GM08714 (cell line): ENCODE measurements around the gene ACVR1.
"Not testable (repeated sequence)": the region's sequence is repeated elsewhere in the genome, so short reads cannot be mapped to it uniquely, and the experiment has no call there.

Experiments used
- H3K4me3 ChIP-seq: fragments of 200-500 bp; sonication (Bioruptor generic); 2 replicates; pipeline ENCODE4 v1.5.1; 2014; ENCODE audit warnings: mild to moderate bottlenecking, low read length, inconsistent platforms
- ZNF274 ChIP-seq: IDR thresholded peaks from 2 replicates; pipeline ENCODE4 v1.6.1; 2012; ENCODE audit warnings: mild to moderate bottlenecking, low read depth, low read length

The ACVR1 gene

DNA sequence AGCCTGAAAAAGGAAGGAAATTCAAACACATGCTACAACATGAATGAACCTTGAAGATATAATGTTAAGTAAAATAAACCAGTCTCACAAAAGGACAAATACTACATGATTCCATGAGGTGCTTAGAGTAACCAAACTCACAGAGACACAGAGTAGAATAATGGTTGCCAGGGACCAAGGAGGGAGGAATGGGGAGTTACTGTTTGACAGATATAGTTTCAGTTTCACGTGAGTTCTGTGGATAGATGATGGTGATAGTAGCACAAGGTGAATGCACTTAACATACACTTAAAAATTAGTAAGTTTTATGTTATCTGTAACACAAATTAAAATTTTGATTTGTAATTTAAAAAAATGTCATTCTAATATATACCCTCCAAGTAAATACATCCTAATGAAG, 140.6 kb downstream of the ACVR1 start:
- H3K4me3 ChIP-seq = no peak overlapping the region
- TF ChIP-seq ZNF274 = no peak

DNA sequence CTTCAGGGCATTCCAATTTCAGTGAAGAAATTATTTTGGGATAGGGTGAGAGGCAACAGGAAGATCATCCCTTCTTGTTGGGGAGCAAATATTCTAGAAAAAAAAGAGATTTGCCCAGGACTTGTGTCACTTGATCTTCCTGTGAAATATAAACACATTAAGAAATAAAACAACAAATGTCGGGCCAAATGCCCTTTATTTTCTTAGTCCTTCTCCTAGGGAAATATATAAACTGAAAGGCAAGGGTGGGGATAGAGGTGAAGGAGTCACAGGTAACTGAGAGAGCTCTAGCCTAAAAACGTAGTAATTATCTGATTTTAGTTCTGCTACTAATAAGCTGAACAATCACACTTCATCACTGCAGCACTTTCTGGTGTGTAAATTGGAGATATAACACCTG, 142.9 kb downstream of the ACVR1 start:
- no peak for TF ChIP-seq ZNF274
- H3K4me3 ChIP-seq = no peak overlapping the region

DNA sequence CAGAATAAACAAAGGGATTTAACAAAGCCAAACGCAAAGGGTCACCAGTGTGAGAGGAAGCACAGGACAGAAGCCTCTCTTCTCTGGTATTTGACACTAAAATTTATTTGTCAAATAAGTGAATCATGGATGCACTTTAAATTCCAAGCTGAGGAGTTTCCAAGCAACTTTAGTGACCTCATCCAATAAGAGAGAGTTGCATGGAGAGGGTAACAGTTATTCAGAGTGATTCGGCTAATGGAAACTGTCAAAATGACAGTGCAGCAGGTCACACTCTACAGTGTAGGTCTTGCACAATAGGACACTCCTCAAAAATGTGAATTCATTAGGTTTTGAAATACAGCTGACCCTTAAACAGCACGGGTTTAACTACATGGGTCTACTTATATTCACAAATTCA, 143.5 kb downstream of the ACVR1 start:
- no peak overlapping the region for H3K4me3 ChIP-seq
- TF ChIP-seq ZNF274 = no peak

DNA sequence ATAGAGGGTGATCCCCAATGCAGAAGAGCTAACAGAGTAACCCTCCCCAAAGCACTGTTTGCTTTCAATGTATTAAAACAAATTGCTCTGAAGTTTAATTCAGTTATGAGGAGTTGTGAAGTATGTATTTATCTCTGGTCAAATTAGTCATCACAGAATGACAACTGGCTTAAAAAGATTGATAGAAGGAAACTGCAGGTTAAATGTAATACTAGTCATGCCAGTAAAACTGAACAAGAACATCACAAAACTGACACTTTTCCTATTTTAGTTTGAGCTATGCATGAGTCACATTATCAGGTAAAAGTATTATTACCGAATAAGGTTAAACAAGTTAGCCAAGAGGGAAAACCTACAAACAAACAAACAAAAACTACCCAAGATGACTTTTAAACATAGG, 148.4 kb downstream of the ACVR1 start:
- H3K4me3 ChIP-seq = no peak overlapping the region
- TF ChIP-seq ZNF274 = no peak

DNA sequence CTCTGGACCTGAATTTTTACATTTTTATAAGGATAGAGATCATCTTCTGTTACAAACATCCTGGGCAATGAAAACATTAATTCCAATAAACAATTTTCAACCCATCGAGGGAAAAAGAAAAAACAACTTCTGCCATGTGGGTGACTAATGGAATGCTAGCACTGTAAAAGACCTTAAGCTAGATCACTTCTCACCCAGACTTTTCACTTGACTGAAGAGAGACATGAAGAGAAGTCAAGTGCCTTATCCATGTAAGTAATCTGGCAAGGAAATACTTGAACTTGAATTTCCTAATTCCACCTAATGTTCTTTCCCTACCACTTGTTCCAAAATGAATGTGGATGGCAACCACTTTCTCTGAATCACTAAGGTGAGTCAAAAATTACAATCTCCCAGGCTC, 149.2 kb downstream of the ACVR1 start:
- TF ChIP-seq ZNF274 = no peak
- H3K4me3 ChIP-seq = no peak overlapping the region

DNA sequence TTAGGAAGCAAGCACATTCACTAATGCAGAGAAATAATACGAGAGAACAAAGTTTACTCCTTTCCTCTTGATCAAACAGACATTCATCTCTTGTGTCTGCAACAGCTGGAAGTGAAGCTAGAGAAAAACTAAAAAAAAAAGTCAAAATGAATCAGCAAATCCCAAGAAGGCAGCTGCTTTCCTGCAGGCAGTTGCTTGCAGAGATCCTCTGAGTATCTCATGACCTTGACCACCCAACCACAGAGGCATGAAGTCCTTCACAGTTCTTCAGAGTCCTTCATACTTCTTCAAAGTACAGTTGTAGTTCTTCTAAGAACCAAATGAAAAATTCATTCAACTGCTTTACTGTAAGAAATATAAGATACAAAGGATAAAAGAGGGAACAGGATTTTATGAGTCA, 150.3 kb downstream of the ACVR1 start:
- no peak overlapping the region for H3K4me3 ChIP-seq
- TF ChIP-seq ZNF274 = no peak

DNA sequence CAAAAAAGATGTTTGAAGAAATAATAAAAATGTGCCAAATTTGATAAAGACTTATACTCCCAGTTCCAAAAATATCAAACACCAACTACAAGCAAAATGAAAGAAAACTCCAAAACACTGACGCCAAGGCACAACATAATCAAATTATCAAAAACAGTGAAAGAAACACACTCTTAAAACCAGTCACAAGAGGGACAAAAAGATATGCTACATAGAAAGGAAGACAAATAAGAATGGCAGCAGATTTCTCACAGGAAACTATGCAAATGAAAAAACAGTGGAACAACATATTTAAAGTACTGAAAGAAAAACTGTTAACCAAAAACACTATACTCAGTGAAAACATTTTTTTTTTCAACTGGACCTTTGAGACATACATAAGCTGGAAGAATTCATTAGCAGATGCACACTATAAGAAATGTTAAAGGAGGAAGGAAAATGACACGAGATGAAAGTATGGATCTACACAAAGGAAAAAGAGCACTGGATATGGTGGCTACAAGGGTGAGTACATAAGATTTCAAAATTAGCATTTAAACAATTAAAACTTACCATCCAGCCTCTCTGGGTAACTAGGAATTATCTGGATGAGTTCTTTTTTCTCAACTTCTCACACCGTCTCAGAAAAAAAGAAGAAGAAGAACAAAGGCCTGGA, 153.4 kb downstream of the ACVR1 start:
- no peak for TF ChIP-seq ZNF274
- no peak overlapping the region for H3K4me3 ChIP-seq

DNA sequence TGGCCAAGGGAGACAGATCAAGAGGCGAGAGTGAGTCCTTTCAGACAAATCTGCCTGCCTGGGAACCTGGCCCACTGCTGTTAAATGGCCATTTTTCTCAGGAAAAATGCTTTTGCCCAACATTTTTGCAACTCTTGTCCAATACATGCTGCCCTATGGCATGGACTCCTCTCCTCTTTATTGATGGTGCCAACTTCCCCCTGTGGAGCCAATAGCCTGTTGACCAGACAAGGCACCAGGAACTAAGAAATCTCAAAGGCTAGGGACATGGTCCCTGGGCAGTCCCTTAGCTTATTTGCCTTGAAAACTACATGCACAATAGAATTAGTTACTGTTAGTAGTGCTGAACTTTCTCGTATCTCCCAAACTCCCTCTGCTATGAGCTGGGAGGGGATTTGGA, 155.6 kb downstream of the ACVR1 start:
- no peak for TF ChIP-seq ZNF274
- H3K4me3 ChIP-seq = no peak overlapping the region

DNA sequence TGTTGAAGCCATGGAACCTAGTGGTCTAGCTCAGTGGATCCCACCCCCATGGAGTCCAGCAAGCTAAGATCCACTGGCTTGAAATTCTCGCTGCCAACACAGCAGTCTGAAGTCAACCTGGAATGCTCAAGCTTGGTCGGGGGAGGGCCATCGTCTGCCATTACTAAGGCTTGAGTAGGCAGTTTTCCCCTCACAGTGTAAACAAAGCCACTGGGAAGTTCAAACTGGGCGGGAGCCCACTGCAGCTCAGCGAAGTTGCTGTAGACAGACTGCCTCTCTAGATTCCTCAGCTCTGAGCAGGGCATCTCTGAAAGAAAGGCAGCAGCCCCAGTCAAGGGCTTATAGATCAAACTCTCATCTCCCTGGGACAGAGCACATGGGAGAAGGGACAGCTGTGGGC, 171.5 kb downstream of the ACVR1 start:
- not testable (repeated sequence) for H3K4me3 ChIP-seq

DNA sequence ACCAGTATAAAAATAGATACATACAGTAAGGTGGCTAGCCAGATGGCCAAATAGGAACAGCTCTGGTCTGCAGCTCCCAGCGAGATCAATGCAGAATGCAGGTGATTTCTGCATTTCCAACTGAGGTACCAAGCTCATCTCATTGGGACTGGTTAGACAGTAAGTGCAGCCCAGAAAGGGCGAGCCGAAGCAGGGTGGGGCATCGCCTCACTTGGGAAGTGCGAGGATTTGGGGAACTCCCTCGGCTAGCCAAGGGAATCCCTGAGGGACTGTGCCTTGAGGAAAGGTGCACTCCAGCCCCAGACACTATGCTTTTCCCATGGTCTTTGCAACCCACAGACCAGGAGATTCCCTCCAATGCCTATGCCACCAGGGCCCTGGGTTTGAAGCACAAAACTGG, 172.0 kb downstream of the ACVR1 start:
- not testable (repeated sequence) for H3K4me3 ChIP-seq

DNA sequence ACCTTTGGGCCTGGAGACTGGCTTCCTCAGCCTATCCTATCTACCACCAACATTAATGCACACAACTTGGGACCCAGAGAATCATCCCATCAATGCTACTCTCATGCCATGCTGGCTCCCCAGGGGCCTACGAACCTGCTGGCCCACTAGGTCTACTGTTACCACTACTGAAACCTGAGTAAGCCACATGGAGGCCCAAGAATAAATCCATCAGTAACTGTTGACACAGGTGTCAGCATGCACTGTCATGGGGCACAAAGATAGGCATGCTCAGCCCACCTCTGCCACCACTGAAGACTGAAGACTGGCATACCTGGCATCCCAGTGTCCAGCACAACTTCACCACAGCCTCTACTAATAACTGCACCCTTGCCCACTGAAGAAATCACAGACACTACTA, 176.3 kb downstream of the ACVR1 start:
- no peak for TF ChIP-seq ZNF274
- no peak overlapping the region for H3K4me3 ChIP-seq

DNA sequence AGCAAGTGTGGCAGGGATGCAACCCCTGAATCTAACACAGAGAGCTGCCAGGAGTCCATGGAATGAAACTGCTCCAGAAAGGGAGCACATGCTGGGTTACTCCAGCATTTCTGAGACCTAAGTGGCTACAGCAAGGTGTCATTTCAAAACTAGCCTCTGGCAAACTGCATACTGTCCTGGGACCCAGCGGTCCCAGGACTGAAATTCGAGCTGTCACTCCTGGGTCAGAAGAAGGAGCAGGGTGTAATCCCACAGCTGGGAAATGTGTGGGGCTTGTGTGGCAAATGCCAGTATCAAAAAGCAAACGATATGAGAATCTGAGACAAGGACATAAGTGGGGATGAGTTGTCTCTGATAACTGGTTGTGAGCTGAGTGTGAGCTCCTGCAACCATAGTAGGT, 177.1 kb downstream of the ACVR1 start:
- TF ChIP-seq ZNF274 = no peak
- no peak overlapping the region for H3K4me3 ChIP-seq

DNA sequence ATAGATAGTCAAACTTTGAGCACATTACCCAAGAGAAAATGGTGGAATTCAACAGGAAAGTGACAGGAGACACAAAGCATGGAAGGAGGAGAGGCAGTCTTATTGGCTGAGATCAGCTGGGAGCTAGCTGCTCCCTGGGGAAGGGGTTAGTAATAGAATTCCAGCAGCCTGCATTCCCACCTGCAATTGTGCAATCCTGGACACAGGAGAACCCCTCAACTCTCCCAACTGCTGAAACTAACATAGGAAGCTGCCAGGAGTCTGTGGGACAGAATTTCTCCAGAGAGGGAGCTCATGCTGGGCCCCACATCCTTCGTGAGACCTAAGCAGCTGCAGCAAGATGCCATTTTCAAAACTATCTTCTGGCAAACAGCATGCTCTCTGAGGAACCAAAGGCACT, 177.7 kb downstream of the ACVR1 start:
- H3K4me3 ChIP-seq = no peak overlapping the region
- TF ChIP-seq ZNF274 = no peak

DNA sequence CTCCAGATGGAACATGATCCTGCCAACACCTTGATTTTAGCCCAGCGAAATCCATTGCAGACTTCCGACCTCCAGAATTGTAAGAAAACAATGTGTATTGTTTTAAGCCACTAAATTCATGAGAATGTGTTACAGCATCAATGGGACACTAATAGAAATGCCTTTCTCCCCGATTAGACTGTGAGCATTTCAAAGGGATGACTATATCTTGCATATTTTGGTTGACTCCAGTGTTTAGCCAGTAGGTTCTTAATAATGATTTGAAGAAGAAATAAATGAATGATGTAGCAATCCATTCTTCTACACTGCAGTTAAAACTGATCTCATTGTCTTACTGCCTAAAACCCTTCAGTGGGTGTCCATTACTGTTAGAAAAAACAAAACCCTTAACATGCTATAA, 180.1 kb downstream of the ACVR1 start:
- TF ChIP-seq ZNF274 = no peak
- no peak overlapping the region for H3K4me3 ChIP-seq

DNA sequence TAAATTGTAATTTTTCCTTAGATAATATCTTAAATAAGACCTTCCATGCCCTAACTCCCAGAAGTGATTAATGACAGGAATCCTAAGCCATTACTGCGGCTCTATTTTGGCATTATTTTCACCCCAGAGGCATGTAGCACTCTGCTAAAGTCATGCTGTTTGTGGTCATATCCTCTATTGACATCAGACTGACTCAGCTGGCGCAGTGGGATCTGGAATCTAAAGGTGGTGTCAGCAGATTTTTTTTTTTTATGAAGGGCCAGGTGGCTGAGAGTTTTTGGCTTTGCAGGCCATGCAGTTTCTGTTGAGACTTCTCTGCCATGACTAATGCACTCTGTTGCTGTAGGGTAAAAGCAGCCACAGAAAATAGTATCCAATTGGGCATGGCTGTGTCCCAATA, 183.4 kb downstream of the ACVR1 start:
- no peak for TF ChIP-seq ZNF274
- no peak overlapping the region for H3K4me3 ChIP-seq

DNA sequence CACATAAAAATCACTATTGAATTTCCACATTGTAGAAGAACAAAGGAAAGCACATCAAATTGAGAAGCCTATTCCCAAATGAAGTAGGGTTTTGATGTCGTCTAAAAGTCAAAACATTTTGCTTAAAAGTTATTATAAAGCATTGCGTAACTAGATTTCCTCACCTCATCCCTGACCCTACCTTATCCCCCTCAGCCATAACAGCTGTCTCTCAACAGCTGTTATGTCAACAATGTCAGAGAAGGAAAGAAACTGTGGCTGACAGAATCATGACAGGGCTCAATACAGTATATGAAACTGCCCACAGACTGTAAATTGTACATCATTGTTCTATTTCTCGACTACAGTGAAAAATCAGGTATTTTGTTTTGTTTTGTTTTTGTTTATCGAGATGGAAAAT, 184.4 kb downstream of the ACVR1 start:
- H3K4me3 ChIP-seq = no peak overlapping the region
- TF ChIP-seq ZNF274 = no peak
